Ovary (tissue), 3 donors: Measurements from ENCODE around the gene EYA2.

Source experiments
- CTCF ChIP-seq, 3 donors: fragments of 450-650 bp in 2 of 3; fragments of 200-600 bp in 1 of 3; IDR thresholded peaks; one replicate each; pipeline versions ENCODE4 v1.5.1 to v1.8.0; 2016 to 2022; ENCODE audit warnings: antibody characterized with exemption in 3 of 3, mild to moderate bottlenecking in 1 of 3
- POLR2A ChIP-seq: fragments of 450-650 bp; IDR thresholded peaks from one replicate; pipeline ENCODE4 v1.6.1; 2017; ENCODE audit warnings: antibody characterized with exemption, mild to moderate bottlenecking, moderate library complexity
- donor health status: DM: no; HTN: no; CAD: no.

DNA sequence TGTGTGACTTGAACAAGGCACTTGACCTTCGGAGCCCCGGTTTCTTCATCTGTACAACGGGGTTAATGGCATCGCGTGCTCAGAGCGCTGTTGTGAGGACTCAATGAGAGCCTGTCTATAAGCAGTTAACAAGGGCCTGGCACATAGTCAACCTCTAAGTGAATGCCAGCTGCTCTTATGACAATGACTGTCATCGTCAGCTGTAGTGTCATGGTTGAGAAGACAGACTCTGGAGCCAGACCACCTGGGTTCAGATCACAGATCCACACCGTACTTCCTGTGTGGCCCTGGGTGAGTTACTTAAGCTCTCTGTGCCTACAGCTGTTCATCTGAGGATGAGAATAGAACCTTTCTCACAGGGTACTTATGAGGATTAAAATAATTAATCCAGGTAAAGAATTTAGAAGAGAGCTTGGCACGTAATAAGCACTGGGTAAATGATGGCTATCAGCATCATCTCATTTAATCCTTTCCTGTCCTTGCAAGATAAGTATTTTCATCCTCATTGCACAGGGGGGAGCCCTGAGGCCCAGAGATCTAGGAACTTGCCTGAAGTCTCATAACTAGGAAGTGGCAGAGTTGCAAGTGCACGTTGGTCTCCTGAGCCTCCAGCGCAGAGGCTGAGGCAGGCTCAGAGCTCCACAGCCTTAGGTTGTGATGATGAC lies 105.3 kb downstream of the EYA2 start:
- TF ChIP-seq POLR2A (no peak), CTCF (IDR thresholded peaks at IDR 0.05) (no peak)
